ENCODE results near the gene RPL38.

The RPL38 gene

GRCh38 chr17:74203439-74204240 is at the start of gene RPL38:
Gene RPL38, plus strand, starts transcription at chr17:74203678. Its CDS starts 278 bp downstream, at chr17:74203956.
- peak; percentile 99 for DNase-seq

GRCh38 chr17:74153821-74154430 is 49.6 kb upstream of the RPL38 start:
- DNase-seq = no peak

- no peak for DNase-seq
Measured at GRCh38 chr17:74156878-74157277, 46.6 kb upstream of the RPL38 start.

- no peak for DNase-seq
Measured at GRCh38 chr17:74157366-74157765, 46.1 kb upstream of the RPL38 start.

- no peak for DNase-seq
Measured at GRCh38 chr17:74158761-74159160, 44.7 kb upstream of the RPL38 start.

- no peak for DNase-seq
Measured at GRCh38 chr17:74159226-74159840, 44.1 kb upstream of the RPL38 start.

GRCh38 chr17:74160656-74161502 is 42.6 kb upstream of the RPL38 start:
- no peak for DNase-seq

- DNase-seq = no peak
Measured at GRCh38 chr17:74161503-74161875, 42.0 kb upstream of the RPL38 start.

GRCh38 chr17:74163271-74163821 is 40.1 kb upstream of the RPL38 start:
- no peak for DNase-seq

GRCh38 chr17:74163836-74164235 is 39.6 kb upstream of the RPL38 start:
- no peak for DNase-seq

- no peak for DNase-seq
Measured at GRCh38 chr17:74164446-74165045, 38.9 kb upstream of the RPL38 start.

- no peak for DNase-seq
Measured at GRCh38 chr17:74165797-74166365, 37.6 kb upstream of the RPL38 start.

- DNase-seq = no peak
Measured at GRCh38 chr17:74170924-74171323, 32.6 kb upstream of the RPL38 start.

GRCh38 chr17:74172700-74173099 is 30.8 kb upstream of the RPL38 start:
- DNase-seq = no peak

- peak; percentile 79 for DNase-seq
Measured at GRCh38 chr17:74176546-74177001, 26.9 kb upstream of the RPL38 start.

- no peak for DNase-seq
Measured at GRCh38 chr17:74177018-74177450, 26.4 kb upstream of the RPL38 start.

- no peak for DNase-seq
Measured at GRCh38 chr17:74179576-74179975, 23.9 kb upstream of the RPL38 start.

- DNase-seq = no peak
Measured at GRCh38 chr17:74180336-74180735, 23.1 kb upstream of the RPL38 start.

- no peak for DNase-seq
Measured at GRCh38 chr17:74181341-74181740, 22.1 kb upstream of the RPL38 start.

GRCh38 chr17:74182041-74182723 is 21.3 kb upstream of the RPL38 start:
- no peak for DNase-seq

GRCh38 chr17:74183411-74183810 is 20.1 kb upstream of the RPL38 start:
- DNase-seq = no peak

Data from NCI-H774 (cell line).